Breast epithelium (tissue), 3 donors: Measurements from ENCODE around the gene IL1RAPL2.

Experiments
- POLR2A ChIP-seq: fragments of 450-650 bp; IDR thresholded peaks from one replicate; pipeline ENCODE4 v1.6.1; 2016; ENCODE audit warnings: antibody characterized with exemption, mild to moderate bottlenecking, moderate library complexity
- POLR2AphosphoS5 ChIP-seq, 3 donors: sonication (generic); formaldehyde crosslinking; IDR thresholded peaks; one replicate each; pipeline ENCODE4 v1.6.1; 2017; ENCODE audit warnings: antibody characterized with exemption in 3 of 3
- TF ChIP-seq, protein P1 (sequence below), 3 donors: fragments of 450-650 bp; IDR thresholded peaks; one replicate each; pipeline ENCODE4 v1.5.1; 2016 to 2017; ENCODE audit warnings: antibody characterized with exemption in 3 of 3, mild to moderate bottlenecking in 3 of 3, moderate library complexity in 3 of 3

DNA sequence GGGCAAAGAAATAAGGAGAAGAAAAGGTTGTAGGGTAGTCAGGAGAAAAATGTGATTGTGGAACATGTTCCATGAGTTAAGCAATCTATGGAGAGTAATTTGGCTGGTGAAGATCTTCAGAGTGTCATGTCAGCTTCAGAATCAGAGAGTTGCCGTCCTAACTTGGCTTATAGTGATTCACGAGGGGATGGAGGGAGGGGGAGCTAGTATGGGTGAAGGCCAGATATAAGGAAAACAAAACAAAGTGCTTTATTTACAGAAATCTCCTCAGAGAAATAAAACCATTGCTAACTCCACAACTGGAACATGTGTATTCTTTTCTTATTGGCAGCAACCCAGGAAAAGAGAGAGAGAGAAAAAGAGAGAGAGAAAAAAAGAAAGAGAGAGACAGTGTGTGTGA, 999.9 kb downstream of the IL1RAPL2 start:
- TF ChIP-seq POLR2A (no peak), POLR2AphosphoS5 (IDR thresholded peaks at IDR 0.05) (no peak)
- TF ChIP-seq, protein P1, sequence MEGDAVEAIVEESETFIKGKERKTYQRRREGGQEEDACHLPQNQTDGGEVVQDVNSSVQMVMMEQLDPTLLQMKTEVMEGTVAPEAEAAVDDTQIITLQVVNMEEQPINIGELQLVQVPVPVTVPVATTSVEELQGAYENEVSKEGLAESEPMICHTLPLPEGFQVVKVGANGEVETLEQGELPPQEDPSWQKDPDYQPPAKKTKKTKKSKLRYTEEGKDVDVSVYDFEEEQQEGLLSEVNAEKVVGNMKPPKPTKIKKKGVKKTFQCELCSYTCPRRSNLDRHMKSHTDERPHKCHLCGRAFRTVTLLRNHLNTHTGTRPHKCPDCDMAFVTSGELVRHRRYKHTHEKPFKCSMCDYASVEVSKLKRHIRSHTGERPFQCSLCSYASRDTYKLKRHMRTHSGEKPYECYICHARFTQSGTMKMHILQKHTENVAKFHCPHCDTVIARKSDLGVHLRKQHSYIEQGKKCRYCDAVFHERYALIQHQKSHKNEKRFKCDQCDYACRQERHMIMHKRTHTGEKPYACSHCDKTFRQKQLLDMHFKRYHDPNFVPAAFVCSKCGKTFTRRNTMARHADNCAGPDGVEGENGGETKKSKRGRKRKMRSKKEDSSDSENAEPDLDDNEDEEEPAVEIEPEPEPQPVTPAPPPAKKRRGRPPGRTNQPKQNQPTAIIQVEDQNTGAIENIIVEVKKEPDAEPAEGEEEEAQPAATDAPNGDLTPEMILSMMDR (IDR thresholded peaks at IDR 0.05), result no peak
